K562 treated with DMSO at 1 percent for 4 hours (cell line): ENCODE data around the gene SLC35A3. TPM values are rescaled to one million over a fixed set of nuclear protein-coding genes. Genes with fewer than 3 reads are reported as not detected.

Experiments used
- total RNA-seq: library from RNA; unstranded; fragments of 300-600 nt; gene quantifications from 2 replicates; pipeline ENCODE4 v1.2.3, GENCODE V29; 2022; ENCODE audit not compliant: insufficient read depth

The SLC35A3 gene
- total RNA-seq: 4.9 and 7.5 TPM in 2 replicates

GRCh38 chr1:99969729-99970621, at the start of gene SLC35A3:
SLC35A3 (plus strand) TSS chr1:99969996; CDS start chr1:99993555, 23,559 bp downstream.

Other genes starting within 250 kb of the SLC35A3 start
- gene FRRS1, start 203.4 kb upstream of the SLC35A3 start, total RNA-seq: 13.9 and 23.8 TPM in 2 replicates
- 9.0 and 10.4 TPM in 2 replicates for gene AGL, start 119.6 kb upstream of the SLC35A3 start, total RNA-seq
- 5.5 and 7.3 TPM in 2 replicates for gene SASS6, start 162.9 kb downstream of the SLC35A3 start, total RNA-seq
- 4.2 and 6.4 TPM in 2 replicates for gene TRMT13, start 163.2 kb downstream of the SLC35A3 start, total RNA-seq
- 1.8 and 2.2 TPM in 2 replicates for gene LRRC39, start 208.3 kb downstream of the SLC35A3 start, total RNA-seq